Colon (tissue), 2 donors: ENCODE results near the gene TTYH2.
"Not testable (repeated sequence)": the region's sequence is repeated elsewhere in the genome, so short reads cannot be mapped to it uniquely, and the experiment has no call there.

Experiments used
- FAIRE-seq: peaks from 2 replicates; lab custom pipeline; 2012; peaks lifted over from hg19 to GRCh38; lab: Jason Lieb, UNC
- donor health status: control.
- donor health status: control.

Gene TTYH2

GRCh38 chr17:74212913-74213791 is at the start of gene TTYH2:
Gene TTYH2 (plus strand): TSS chr17:74213571. CDS start chr17:74213588, 17 bp downstream.
- FAIRE-seq, result no peak

- no peak for FAIRE-seq
Measured at GRCh38 chr17:74163836-74164235, 49.5 kb upstream of the TTYH2 start.

- no peak for FAIRE-seq
Measured at GRCh38 chr17:74164446-74165045, 48.8 kb upstream of the TTYH2 start.

GRCh38 chr17:74165797-74166365 is 47.5 kb upstream of the TTYH2 start:
- FAIRE-seq, result no peak

DNA sequence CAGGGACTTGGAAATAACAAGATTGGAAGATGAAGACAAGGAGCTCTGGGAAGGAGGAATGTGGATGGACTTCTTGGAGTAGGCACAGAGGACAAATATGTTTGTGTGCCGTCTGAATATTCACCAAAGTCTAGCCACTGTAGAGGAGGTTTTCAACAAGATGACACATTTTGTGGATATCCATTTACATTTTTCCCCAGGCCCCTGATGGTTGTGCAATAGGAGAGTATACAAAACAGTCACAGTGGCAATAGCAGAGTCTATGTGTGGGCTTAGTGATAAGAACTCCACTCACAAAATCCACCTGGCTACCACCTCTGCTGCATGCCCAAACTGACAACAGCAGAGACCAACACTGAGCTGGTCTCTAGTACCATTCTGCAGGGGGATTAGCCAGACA is 42.4 kb upstream of the TTYH2 start:
- no peak for FAIRE-seq

DNA sequence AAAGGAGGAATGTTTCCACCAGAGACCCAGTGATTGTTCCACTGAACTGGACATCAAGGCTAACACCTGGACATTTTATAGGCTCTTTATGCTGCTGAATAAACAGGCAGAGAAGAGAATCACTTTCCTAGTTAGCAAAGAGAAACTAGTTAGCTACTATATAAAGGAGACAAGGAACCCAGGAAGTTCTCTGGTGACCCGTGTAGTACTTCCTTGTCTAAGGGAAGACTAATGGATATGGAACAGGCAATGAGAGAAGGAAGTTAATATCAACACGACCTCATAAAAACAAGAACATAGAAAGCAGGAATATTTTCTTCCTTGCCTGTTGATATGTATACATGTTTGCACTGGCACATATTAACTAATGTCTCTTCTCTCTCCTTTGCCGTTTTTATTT is 40.7 kb upstream of the TTYH2 start:
- FAIRE-seq, result no peak

DNA sequence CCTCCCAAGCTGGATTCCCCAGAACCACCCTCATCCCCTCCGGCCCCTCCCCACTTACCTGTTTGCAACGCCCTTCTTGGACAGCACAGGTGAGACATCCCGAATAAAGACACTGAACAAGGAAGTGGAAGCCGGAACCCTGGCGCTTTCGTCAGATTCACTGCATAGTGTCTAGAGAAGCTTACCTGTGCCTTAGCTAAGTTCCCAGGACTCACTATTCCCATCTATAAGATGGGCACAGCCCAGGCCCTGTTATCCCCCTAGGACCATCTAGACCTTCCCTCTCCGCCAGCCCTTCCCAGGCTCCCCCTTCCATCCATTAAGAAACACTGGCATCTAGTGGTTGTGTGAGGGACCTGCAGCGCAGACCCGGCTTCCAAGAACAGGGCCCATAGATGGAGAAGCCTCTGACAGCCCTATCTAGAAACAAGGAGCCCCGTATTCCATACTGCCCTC is 36.8 kb upstream of the TTYH2 start:
- FAIRE-seq, result no peak

- FAIRE-seq, result no peak
Measured at GRCh38 chr17:74177018-74177450, 36.3 kb upstream of the TTYH2 start.

DNA sequence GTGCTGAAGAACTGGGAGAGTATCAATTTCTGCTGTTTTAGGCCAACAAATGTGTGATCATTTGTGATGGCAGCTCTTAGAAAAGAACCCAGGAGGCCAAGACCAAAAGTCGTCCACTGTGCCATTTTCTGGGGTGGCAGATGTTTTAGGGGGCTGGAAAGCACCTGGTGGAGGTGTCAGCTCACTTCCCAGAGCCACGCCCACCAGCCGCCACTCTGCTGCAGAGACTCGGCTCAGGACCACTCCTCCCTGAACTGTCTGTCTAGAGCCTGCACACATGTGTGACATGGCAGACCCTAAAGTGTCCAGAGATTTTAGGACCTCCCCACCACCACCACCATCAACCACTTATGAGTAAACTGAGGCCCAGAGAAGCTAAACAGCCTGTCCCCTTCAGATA is 33.8 kb upstream of the TTYH2 start:
- no peak for FAIRE-seq

GRCh38 chr17:74180336-74180735 is 33.0 kb upstream of the TTYH2 start:
- FAIRE-seq, result no peak

DNA sequence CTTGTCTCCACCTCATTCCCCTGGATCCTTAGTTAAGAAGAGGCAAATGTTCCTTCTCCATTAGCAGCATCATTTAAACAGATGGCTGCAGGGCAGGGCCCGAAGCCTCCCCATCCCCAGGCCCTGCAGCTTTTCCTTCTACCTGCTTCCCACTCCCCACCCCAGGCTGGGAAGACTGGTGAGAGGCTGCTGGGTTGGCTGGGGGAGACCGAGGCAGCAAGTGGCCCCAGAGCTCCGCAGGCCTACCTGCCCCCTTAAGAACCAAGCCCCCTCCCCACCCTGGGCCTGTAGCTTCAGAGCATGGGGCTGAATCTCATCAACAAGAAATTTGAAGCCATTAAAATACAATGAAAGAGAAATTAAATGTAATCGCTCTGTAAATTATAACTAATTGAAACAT is 32.0 kb upstream of the TTYH2 start:
- no peak for FAIRE-seq

- FAIRE-seq, result no peak
Measured at GRCh38 chr17:74182041-74182723, 31.2 kb upstream of the TTYH2 start.

- no peak for FAIRE-seq
Measured at GRCh38 chr17:74183411-74183810, 30.0 kb upstream of the TTYH2 start.

DNA sequence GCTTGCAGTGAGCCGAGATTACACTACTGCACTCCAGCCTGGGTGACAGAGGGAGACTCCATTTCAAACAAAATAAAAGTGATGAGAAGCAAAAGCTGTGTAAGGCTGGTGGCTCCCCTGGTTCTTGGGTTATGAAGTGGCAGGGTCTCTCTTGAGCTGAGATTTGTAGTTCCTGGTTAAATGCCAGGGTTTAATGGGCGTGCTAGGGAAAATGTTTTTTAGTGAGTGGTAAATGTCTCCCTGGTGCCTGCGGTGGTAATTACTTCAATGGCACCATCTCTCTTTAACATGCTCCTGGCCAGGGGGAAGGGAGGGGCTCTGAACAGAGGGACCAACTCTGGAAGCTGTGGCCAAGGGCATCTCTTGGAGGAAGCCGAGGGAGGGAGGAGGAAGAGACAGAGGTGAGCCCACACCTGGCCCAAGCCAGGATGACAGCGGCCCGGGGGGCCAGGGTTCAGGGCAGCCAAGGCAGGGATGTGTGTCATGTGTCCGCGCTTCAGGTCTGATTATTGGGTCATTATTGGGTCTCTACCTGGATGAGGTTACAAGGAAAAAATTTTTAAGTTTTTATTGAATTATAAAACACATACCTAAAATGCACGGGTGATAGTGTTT is 27.7 kb upstream of the TTYH2 start:
- no peak for FAIRE-seq

DNA sequence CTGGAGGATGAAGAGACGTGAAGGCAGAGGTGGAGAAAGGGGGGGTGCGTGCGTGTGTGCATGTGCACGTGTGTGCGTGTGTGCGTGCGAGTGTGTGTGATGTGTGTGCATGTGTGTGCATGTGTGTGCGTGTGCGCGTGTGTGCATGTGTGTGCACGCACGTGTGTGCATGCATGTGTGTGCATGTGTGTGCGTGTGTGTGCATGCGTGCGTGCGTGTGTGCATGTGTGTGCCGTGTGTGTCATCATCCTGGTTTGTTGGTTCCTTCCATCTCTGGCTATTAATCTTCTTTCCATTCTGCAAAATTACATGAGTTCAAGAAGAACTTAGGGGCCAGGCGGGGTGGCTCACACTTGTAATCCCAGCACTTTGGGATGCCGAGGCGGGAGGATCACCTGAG is 26.9 kb upstream of the TTYH2 start:
- no peak for FAIRE-seq

GRCh38 chr17:74187761-74188160 is 25.6 kb upstream of the TTYH2 start:
- no peak for FAIRE-seq

DNA sequence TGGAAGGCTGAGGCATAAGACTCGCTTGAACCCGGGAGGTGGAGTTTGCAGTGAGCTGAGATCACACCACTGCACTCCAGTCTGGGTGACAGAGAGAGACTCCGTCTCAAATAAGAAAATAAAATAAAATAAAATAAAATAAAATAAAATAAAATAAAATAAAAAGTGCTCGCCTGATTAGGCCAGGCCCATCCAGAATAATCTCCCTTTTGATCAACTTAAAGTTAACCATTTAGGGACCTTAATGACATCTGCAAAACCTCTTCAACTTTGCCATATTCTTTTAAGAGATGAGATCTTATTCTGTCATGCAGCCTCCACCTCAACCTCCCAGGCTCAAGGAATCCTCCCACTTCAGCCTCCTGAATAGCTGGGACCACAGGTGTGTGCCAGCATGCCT is 24.7 kb upstream of the TTYH2 start:
- FAIRE-seq, result not testable (repeated sequence)

DNA sequence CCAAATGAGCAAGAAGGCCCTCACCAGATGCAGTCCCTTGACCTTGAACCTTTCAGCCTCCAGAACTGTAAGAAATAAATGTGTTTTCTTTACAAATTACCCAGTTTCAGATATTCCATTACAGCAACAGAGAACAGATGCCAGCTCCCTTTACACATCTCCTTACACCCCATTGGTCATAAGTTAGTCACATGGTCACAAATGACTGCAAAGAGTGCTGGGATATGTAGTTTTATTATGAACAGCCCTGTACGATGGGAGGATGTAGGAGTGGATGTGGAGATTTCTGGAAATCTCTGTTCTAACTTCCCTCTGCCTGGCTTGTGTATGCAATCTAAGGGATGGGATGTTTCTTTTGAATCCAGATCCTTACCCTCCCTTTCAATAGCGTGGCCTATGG is 23.2 kb upstream of the TTYH2 start:
- no peak for FAIRE-seq

DNA sequence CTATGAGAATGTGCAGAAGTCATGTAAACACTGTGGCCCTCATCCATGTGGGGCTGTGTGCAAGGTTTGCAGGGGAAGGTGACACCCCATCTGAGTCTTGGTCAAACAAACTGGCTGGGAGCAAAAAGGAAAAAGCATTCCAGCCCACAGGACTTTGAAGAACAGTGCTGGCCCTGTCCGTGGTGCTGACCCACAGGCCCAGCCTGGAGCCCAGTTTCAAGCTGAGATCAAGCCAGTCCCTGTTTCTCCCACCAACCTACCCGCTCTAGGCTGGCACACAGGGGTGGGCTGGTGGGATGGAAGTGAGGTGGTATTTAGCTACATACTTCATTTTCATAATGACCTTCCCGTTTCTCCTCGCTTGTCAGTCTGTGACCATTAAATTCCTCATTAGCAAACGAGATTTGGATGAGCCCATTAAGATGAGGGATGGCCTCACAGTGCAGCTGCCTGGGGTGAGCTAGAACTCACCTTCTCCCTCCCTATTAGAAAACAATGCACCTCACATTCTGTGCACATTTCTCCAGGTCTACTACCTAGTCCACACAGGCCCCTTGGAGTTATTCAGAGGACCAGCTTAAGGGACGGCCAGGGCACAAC is 22.5 kb upstream of the TTYH2 start:
- no peak for FAIRE-seq

GRCh38 chr17:74192950-74193781 is 20.2 kb upstream of the TTYH2 start:
- no peak for FAIRE-seq

- FAIRE-seq, result no peak
Measured at GRCh38 chr17:74194682-74195081, 18.7 kb upstream of the TTYH2 start.
